RWPE2 (cell line): ENCODE results near the gene FCRL1.

ENCODE experiments used
- ATAC-seq: fragments of 200-7000 bp; cut with Tn5 transposase; 3 replicates; pipeline ENCODE4 v1.9.1; 2021; ENCODE audit warnings: low read depth
- DNase-seq: peaks from one replicate; pipeline ENCODE4 v3.0.0-alpha.2; 2020; ENCODE audit warnings: low spot score
- H3K27ac ChIP-seq: fragments of 450-650 bp; 2 replicates; pipeline ENCODE4 v1.5.1; 2017; ENCODE audit warnings: mild to moderate bottlenecking; ENCODE audit not compliant: poor library complexity, severe bottlenecking
- H3K27me3 ChIP-seq: fragments of 250-450 bp; sonication (Bioruptor Pico); 2 replicates; pipeline ENCODE4 v1.5.1; 2021; ENCODE audit warnings: mild to moderate bottlenecking, moderate library complexity; ENCODE audit not compliant: insufficient read depth, poor library complexity, severe bottlenecking
- H3K36me3 ChIP-seq: fragments of 250-450 bp; sonication (Bioruptor Pico); 2 replicates; pipeline ENCODE4 v1.5.1; 2020; ENCODE audit warnings: low read depth, mild to moderate bottlenecking, moderate library complexity
- H3K4me1 ChIP-seq: fragments of 250-450 bp; sonication (Bioruptor Pico); 2 replicates; pipeline ENCODE4 v1.5.1; 2021; ENCODE audit warnings: mild to moderate bottlenecking, moderate library complexity; ENCODE audit not compliant: insufficient read depth, poor library complexity, severe bottlenecking
- H3K4me3 ChIP-seq: fragments of 250-450 bp; sonication (Bioruptor Pico); 2 replicates; pipeline ENCODE4 v1.5.1; 2021; ENCODE audit warnings: mild to moderate bottlenecking, moderate library complexity; ENCODE audit not compliant: severe bottlenecking
- H3K9me3 ChIP-seq: fragments of 250-450 bp; sonication (Bioruptor Pico); 2 replicates; pipeline ENCODE4 v1.5.1; 2021; ENCODE audit warnings: mild to moderate bottlenecking, moderate library complexity; ENCODE audit not compliant: severe bottlenecking
- CTCF ChIP-seq: fragments of 450-650 bp; IDR thresholded peaks from one replicate; pipeline ENCODE4 v1.5.1; 2017; ENCODE audit warnings: mild to moderate bottlenecking, moderate library complexity; ENCODE audit not compliant: poor library complexity, severe bottlenecking

FCRL1 gene

GRCh38 chr1:157849229-157849875, 29.4 kb upstream of the FCRL1 start:
- no peak for DNase-seq

GRCh38 chr1:157844089-157844830, 24.3 kb upstream of the FCRL1 start:
- DNase-seq (no peak), ATAC-seq (no peak)
- Histone ChIP-seq H3K27me3 (peaks cover 5% of the 10 kb centered on the region), H3K36me3 (no peaks in the 10 kb centered on the region), H3K4me3 (no peak overlapping the region), H3K27ac (no peak overlapping the region), H3K9me3 (no peaks in the 10 kb centered on the region), H3K4me1 (no peaks in the 10 kb centered on the region)
- TF ChIP-seq CTCF: no peak

More at GRCh38 chr1:157849229-157849875, 29.4 kb upstream of the FCRL1 start:
- ATAC-seq: no peak
- Histone ChIP-seq H3K27me3 (no peaks in the 10 kb centered on the region), H3K4me3 (no peak overlapping the region), H3K4me1 (no peaks in the 10 kb centered on the region), H3K27ac (no peak overlapping the region), H3K36me3 (no peaks in the 10 kb centered on the region), H3K9me3 (no peaks in the 10 kb centered on the region)
- no peak for TF ChIP-seq CTCF

GRCh38 chr1:157842939-157843338, 23.0 kb upstream of the FCRL1 start:
- H3K9me3 ChIP-seq: no peaks in the 10 kb centered on the region
- H3K27ac ChIP-seq: no peak overlapping the region
- no peak overlapping the region for H3K4me3 ChIP-seq
- ATAC-seq (no peak), DNase-seq (no peak)
- H3K36me3 ChIP-seq: no peaks in the 10 kb centered on the region
- H3K27me3 ChIP-seq: peaks cover 5% of the 10 kb centered on the region
- no peaks in the 10 kb centered on the region for H3K4me1 ChIP-seq
- TF ChIP-seq CTCF: no peak

GRCh38 chr1:157841708-157842107, 21.8 kb upstream of the FCRL1 start, which contains the start of gene CD5L:
TSS of gene CD5L (minus strand) at chr1:157841808. CDS start at chr1:157841701, 107 bp downstream.
- Histone ChIP-seq H3K4me1 (no peaks in the 10 kb centered on the region), H3K9me3 (no peaks in the 10 kb centered on the region), H3K4me3 (no peak within 1 kb of the TSS), H3K27ac (no peak within 1 kb of the TSS), H3K36me3 (no peaks in the 10 kb centered on the region), H3K27me3 (peaks cover 5% of the 10 kb centered on the region)
- DNase-seq (no peak), ATAC-seq (no peak)
- TF ChIP-seq CTCF: no peak

- DNase-seq: no peak
Observed at GRCh38 chr1:157838966-157839365, 19.0 kb upstream of the FCRL1 start.

More at GRCh38 chr1:157838966-157839365, 19.0 kb upstream of the FCRL1 start:
- Histone ChIP-seq H3K36me3 (no peaks in the 10 kb centered on the region), H3K9me3 (no peaks in the 10 kb centered on the region), H3K4me1 (no peaks in the 10 kb centered on the region), H3K27ac (no peak overlapping the region), H3K4me3 (no peak overlapping the region), H3K27me3 (peaks cover 5% of the 10 kb centered on the region)
- ATAC-seq: no peak
- TF ChIP-seq CTCF: no peak
